Stimulated activated CD4-positive, alpha-beta T cell treated with anti-CD3 and anti-CD28 coated beads, TNF-alpha, amount 100 ng/mL, for 24 hours (primary cell): ENCODE measurements around the gene GNG3.
"Not testable (repeated sequence)": the region's sequence is repeated elsewhere in the genome, so short reads cannot be mapped to it uniquely, and the experiment has no call there.

Experiments used
- DNase-seq, 3 experiments: peaks; one replicate each; pipeline ENCODE4 v3.0.0-alpha.2; 2020; ENCODE audit warnings: low read depth in 3 of 3

Gene GNG3

DNA sequence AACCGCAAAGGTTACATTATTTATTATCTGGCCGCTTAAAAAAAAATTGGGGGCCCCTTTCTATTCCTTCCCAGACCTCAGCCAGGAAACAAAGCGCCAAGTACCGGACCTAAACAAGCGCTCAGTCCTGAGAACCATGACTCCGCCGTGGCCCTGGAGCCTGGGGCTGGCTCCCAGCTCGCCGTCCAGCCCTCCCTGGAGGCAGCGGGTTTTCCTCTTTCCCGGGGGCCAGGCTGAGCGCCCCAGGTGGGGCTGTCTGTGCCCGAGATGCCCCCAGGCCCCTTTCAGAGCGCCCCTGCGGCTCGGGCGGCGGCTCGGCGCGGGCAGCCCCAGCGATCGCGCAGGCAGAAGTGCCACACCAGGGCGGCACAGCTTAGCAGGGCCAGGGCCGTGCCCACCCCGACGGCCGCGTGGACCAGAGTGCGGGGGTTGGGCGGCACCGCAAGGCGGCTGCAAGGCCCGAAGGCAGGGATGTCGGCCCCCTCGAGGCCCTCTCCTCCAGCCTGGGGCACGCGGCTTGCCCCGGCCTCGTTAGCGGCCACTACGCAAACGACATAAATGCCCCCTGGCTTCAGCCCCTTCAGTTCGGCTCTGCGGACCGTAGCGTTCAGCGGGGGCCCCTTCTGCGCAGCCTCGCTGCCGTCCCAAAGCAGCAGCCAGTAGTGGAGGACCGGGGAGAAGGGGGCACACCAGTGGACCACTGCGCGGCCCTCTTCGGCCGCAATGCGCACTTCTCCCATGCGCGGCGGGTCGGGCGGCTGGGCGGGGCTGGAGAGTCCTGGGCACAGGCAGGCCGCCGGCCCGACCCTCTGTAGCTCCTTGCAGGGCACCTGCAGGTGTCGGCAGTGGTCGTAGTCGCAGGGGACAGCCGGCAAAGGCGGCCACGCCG, 19.7 kb upstream of the GNG3 start:
- DNase-seq: no peak

DNA sequence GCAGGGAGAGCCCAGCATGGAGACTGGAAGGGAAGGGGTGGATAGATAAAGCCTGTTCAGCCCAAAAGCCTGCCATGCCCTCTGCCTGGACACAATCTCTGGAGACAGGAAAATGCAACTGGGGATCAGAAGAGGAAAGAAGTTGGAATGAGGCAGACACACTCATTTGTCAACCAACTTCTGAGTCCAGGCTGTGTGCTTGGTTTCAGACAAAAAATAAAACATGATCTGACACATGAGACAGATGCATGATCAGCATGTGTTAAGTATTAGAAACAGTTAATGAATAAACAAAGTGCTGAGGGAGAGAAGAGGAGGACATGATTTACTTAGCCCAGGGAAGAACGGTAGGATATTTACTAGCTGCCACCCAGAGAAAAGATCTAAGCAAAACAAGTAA, 19.0 kb upstream of the GNG3 start:
- no peak for DNase-seq

DNA sequence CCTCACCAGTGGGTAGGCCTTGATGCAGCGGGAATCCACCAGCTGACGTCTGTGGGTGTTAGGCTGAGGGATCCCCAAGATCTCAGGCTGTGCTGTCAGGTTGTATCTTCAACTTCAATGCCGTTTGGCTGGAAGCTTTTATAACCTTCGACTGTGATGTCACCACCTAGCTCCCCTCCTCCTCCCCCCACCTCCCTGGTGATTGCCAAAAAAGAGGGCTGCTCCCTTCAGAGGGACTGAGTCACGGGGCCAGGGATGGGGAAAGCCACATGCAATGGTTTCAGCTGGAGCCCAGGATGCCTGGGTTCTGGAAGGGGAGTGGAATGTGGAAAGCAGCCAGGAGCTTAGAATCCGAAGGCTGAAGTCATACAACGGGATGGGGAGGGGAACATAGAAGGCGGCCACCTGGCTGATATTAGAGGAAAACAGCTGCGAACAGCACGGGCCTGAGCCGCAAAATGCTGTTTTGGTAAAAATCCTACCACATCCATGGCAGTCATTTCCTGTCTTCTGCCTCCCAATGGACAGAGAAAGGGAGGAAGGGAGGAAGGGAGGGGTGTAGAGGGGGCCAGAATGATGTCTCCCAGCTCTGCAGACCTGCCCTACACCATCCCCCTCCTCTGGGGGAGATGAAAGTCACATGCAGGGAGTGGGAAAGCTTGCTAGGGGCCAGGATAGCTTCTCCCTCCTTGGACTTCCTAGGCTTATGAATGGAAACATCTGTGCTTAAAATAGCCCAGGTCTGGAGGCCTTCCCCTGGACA, 17.9 kb upstream of the GNG3 start, which contains the start of gene LRRN4CL:
Gene LRRN4CL (minus strand): TSS at position 110 of the 763 bp plus-strand sequence. CDS start 1,022 bp downstream, outside the sequence.
- DNase-seq: no peak

DNA sequence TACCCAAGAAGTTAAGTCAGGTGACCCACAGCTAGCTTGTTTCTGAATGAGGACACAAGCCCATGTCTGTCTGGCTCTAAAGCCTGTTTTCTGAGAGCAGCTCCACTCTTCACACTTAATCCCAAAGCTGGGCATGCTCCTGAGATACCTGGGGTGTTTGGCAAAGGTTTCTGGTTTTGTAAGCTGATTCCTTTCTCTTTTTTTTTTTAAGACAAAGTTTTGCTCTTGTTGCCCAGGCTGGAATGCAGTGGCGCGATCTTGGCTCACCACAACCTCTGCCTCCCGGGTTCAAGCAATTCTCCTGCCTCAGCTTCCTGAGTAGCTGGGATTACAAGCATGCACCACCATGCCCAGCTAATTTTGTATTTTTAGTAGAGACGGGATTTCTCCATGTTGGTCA, 13.9 kb upstream of the GNG3 start:
- DNase-seq: not testable (repeated sequence)

DNA sequence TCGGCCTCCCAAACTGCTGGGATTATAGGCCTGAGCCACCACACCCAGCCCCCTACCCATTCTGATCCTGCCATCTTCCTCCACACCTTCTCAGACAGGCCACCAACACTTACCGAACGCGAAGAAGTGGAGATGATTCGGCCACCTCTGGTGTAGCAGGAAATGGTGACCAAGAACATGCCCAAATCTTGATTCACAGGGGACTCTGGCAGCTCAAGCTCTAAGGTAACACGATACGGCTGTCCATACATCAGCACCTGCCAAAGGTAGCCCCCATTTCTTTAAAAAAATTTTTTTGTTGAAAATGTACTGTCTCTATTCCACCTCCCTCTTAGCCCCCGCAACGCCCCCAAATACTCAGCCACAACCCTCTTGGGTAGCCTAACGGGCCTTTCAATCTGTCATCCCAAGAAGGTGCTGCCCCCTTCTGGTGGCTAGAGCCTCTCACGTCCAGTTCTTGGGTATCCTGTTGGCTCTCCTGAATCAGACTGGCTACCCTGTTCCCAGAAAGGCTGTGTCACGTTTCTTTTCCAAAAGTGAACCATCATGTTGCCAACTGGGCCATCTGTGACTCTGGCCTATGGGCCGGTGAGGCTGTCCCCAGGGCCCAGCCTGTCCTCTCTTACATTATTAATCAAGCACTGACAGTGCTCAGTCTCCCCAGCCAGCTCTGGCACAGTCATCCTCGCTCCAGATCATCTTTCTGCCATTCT, 12.9 kb upstream of the GNG3 start:
- DNase-seq: peak; percentile 55 to 67 (median 67)

DNA sequence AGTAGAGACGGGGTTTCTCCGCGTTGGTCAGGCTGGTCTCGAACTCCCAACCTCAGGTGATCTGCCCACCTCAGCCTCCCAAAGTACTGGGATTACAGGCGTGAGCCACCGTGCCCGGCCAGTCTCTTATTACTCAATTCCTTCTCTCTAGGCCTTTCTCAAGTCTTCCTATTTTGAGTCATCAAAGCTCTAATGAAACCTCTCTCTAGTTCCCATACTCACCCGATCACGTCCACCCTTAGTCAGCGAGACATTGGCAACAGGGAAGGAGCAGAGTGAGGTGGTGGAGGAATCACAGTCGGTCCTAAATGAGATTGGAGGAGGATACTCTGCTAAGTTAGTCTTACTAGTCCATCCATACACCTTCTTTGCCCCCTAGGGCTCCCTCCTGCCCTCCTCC, 5.2 kb upstream of the GNG3 start:
- no peak for DNase-seq

DNA sequence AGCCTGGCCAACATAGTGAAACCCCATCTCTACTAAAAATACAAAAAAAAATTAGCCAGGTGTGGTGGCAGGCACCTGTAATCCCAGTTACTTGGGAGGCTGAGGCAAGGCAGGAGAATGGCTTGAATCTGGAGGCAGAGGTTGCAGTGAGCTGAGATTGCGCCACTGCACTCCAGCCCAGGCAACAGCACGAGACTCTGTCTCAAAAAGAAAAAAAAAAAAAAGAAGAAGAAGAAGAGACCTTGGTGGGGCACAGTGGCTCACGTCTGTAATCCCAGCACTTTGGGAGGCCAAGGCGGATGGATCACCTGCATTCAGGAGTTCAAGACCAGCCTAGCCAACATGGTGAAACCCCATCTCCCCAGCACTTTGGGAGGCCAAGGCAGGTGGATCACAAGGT, 3.6 kb upstream of the GNG3 start:
- not testable (repeated sequence) for DNase-seq

DNA sequence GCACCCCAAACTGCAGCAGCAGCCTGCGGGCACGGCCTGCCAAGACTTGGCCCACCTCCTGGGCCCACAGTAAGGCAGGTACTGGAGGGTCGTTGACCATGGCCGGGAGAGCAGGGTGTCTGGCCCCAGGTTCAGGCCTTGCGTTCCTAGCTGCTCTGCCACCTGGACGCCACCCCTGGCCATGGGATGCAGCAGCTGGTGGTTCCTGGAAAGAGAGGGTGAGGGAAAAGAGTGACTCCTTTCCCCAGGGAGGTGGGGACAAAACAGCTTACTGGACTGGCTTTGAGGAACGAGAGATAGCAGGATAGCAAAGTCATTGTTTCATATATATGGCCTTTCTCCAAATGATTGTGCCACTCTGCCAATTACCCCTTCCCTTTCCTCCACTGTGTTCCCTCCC, 2.1 kb upstream of the GNG3 start:
- no peak for DNase-seq

DNA sequence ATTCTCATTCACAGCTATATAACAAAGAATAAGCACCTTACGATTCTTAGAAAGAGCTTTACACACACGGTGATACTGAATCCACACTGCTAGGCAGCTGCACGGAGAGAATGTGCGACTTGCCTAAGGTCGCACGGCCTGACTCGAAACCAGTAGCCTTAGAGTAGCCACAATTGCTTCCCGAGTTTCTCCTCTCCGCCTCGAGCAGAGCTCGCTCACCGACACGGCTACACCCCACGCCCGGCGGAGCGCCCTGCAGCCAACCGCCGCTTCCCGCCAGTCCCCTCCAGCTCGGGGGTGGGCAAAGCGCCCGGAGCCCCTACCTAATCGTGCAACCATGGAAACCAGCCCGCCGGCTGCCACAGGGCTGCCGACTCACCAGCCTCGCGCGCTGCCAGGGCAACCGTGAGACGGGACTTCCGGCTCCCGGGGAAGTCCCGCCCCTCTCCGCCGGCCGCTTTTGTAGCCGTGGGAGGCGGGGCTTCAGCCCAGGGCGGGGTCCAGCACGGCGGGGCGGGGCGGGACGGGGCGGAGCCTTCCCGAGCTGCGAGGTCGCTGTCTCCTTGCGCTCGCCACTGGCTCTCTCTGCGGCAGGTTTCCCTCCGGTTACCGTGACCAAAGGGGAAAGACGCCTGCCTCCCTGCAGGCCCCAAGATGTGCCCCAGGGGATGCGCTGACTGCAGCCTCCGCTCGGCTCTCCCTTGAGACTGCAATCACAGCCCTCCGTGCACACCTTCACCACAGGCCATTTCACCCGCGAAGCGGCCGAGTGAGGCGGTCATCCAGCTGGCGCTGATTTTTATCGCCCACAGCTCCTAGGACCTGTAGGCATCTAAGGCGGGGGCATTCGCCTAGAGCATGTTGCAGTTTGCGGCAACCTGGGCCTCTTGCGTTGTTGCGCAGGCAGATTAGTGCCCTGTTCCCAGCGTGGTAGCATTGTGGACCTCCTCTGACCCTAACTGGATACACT, 1.3 kb upstream of the GNG3 start:
- DNase-seq: peak; percentile 91 to 92 (median 92)

DNA sequence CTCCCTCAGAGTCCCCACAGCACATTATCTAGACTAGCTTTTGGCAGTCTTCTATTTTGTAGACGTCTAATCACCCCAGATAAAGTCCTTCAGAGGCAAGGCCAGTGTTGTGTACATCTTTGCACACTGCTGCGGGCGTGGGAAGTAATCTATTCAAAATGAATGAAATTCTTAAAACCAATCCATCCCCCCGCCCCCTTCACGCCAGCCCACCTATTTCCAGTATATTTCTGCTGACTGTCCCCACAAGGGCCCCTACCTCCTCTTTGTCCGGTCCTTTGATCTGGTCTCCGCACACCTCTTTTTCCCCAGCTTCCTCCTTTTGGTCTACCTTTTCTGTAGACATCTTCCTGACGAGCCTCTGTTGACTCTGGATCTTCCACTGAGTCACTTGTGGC, 627 bp upstream of the GNG3 start:
- no peak for DNase-seq

DNA sequence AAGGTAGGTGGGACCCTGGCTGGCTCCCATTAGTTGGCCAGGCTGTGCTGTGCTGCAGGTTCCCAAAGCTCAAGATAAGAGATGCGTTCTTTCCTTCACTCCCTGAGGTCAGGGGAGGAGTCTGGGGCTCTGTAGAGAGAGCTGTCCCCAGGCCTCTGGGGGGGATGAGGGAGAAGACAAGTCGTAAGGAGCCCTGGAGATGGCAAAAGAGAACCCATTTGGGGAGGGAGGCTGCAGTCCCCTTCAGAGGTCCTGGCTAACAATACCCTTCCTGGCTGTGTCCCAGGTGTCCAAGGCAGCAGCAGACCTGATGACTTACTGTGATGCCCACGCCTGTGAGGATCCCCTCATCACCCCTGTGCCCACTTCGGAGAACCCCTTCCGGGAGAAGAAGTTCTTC, 916 bp downstream of the GNG3 start:
- no peak for DNase-seq

DNA sequence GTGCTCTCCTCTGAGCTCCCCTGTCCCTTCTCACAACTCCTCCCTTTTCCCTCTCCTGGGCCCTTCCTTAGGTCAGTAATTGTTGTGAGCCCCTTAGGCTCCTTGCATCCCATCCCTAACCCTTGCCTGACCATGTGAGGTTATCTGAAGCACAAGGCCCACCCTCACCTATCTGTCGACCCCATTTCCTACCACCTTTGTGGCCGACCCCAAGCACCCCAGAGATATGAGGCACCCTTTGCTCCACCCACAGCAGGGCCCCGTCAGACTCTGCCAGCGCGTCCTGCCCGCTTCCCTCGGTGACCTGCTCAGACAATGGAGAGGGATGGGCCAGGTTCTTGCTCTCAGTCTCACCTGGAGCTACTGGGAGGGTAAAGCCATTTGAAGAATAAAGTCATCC, 1.3 kb downstream of the GNG3 start:
- DNase-seq: peak in 2 of 3 experiments; percentile 29 to 43

DNA sequence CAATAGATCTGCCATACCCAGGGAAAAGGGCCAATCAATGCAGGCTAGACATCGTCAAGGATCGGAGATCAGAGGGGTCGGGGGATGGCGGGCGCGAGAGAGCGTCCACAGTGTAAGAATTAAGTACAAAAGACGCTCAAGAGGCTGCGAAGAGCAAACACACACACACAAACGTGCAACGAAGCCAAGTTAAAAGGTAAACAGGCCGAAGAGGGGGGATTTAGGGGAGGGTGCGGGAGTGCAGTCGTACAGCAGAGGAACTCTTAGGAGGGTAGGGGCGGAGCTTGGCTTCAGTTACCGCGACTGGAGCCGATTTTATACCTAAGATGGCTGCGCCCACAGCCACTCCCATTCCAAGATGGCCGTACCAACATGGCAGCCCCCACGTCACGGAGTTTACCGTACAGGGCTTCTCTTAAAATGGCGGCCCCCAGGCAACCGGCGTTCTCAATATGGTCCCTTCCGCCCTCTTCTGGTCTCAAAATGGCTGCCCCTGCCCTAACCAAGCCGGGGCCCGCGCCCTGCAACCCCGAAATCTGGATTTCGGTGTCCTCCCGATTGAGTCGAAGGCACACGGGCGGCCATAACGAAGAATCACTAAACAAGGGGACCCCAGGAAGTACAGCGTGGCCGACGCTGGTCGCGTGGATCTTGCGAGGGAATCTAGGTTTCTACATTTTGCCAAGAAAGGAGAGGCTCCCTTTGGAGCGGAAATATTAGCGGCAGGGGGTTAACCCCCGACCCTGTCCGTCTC, 1.9 kb downstream of the GNG3 start:
- peak; percentile 89 to 95 (median 92) for DNase-seq

DNA sequence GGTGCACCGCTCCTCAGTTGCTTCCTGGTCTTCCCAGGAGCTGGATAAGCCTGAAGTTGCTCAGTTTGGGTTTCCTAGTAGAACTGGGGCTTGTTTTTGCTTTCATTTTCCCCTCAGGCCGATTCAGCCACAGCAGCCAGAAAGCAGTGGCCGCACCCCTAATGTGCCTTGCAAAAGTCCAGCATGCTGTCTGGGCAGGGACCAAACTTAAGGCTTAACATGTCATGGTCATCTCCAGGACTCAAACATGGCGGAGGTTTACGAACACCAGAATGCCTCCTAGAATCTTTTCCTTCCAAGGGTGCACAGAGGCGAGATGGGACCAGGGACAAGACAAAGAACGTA, 2.5 kb downstream of the GNG3 start:
- no peak for DNase-seq

DNA sequence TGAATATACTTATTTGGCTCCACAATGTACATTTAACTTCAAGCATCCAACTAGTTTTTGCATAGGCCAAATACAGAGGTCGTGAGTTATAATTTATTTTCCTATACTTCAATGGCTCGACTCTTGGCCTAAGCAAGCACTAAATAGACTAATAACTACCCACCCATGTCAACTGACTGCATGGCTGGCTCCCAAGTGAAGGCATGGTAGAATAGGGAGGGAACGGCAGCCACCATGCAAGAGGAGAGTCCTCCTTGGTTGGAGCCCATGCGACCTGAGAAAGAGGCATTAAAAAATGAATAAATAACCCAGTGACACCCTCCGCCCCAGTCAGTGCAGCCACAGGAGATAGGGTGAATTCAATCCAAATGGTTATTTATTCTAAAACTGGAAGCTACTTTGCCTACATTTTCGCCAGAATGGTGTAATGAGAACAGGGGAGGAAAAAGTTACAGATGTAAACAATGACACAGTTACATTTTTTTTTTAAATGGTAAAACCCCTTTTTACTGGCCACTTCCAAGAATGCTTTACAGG, 4.9 kb downstream of the GNG3 start:
- no peak for DNase-seq

DNA sequence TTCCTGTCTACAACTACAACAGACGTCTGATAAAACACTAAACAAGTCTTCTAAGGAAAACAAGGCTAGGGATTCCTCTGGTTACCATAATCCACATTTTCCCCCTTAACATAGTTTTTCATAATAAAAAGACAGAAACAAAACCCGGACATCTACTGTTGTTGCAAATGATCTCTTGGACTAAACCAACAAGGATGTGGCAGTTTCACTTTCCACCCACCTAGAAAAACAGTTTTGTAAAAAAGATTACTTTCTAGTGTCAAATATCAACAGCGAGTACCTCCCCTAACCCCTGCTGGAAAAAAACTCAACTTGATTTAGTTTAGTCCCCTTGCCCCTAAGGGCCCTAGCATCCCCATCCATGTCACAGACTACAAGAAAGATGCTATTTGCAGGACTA, 5.4 kb downstream of the GNG3 start:
- no peak for DNase-seq

DNA sequence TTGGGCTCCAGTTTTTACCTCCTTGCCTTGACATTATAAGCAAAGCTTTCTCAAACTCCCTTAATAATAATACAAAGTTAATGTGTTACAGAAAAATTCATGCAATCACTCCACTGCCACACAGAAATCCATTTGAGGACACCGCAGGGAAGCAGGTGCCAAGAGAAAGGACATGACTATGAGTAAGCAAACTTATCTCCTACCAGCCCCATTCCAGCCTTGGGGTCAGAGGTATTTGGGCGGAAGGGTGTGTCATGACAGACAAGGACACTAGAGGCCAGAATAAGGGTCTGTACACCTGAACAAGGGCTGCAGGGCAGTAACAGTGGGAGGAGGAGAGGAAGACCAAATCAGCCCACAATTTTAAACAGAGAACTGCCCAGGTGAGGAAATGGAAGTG, 5.9 kb downstream of the GNG3 start:
- no peak for DNase-seq

DNA sequence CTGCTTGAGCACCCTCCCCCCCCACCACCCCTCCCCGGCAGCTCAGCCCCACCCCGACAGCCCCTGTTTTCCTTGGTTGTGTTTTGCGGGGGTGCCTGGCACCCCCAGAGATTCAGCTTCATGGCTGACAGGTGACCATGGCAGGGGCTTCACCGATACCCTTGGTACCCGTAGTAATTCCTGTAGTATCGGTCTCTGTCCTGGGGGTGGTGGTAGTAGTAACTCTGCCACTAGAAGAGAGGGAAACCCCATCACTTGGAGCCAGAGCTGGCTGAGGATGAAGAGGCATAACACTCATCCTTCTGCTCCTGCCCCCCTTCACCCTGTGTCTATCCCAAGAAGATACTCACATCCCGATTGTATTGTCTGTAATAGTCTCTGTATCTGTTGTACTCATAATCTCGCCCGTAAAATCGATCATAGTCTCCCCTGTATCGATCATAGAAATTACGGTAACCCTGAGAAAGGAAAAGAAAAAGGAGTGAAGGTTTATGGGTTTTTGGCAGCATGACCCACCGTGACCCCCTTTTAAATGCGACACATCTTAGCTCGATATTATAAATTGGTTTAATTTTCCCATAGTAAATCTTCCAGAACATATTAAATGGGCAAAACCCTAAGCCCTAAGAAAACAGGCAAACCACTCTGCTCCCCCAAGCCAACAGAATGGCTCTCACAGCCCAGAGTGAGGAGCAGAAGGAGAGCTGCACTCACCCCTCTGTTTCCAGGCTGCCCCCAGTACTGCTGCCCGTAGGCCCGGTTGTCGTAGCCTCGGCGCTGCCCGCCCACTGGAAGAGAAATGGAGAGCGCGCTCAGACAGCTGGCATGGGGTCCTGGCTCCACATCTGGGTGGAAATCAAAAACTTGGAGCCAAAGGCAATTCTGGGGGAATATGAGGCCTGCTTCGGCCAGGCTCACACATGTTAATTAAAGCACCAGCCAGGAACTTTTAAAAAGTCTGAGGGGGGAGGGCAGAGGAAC, 8.0 kb downstream of the GNG3 start:
- no peak for DNase-seq

DNA sequence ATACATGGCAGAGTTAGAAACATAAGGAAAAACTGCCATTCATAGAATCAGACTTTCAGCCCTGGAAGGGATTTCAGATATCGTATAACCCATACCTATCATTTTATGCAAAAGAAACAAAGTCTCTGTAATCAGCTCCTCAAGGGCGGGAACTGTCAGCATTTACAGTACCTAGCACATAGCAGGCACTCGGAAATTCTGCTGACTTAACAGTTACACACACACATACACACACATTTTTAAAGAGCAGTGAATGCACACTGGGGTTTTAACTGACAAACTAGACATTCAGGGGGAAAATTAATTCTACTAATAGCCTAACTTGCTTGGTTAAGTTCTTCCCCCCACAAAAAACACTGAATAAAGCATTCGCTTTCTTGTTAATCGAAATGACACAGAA, 8.7 kb downstream of the GNG3 start:
- DNase-seq: no peak
